ENCODE results near the gene MAP6D1. TPM values are rescaled to one million over a fixed set of nuclear protein-coding genes. Genes with fewer than 3 reads are reported as not detected.

The MAP6D1 gene
- 10 to 100 TPM in 1 of 4 donors, 1 to 10 TPM in 2, under 1 TPM in 1; 0.42 to 21.6 (median 3.6) TPM for total RNA-seq

GRCh38 chr3:183825456-183826161 is at the start of gene MAP6D1:
Gene MAP6D1, minus strand, starts transcription at chr3:183825577. Its CDS starts 30 bp downstream, at chr3:183825547.
- DNase-seq (ENCODE audit: low spot score in 2 of 2), result no peak
- TF ChIP-seq CTCF (IDR thresholded peaks at IDR 0.05) (peak in 3 of 5 experiments; percentile 16 to 42 (median 36)), POLR2A (IDR thresholded peaks at IDR 0.05) (no peak)
- H3K27ac ChIP-seq, result peak within 1 kb of the TSS in 1 of 4 donors; percentile 53
- peaks cover 0 to 20% (median 5%) of the 10 kb centered on the region in 4 donors for H3K4me1 ChIP-seq
- WGBS, 2 donors, result 8 to 11% methylated on average over 8 to 18 of the region's 69 CpGs
- H3K4me3 ChIP-seq, result peak within 1 kb of the TSS; percentile 24 to 71 (median 61)
- H3K27me3 ChIP-seq, result no peaks in the 10 kb centered on the region
- peaks cover 0 to 35% (median 0%) of the 10 kb centered on the region in 3 donors for H3K36me3 ChIP-seq
- no peaks in the 10 kb centered on the region for H3K9me3 ChIP-seq

- WGBS, 2 donors, result 96% methylated on average over 3 of the region's 3 CpGs
- H3K27ac ChIP-seq, result no peak overlapping the region
- DNase-seq (ENCODE audit: low spot score in 2 of 2), result no peak
These were observed 48.5 kb upstream of the MAP6D1 start for GRCh38 chr3:183873914-183874313.

GRCh38 chr3:183871541-183871940 is 46.2 kb upstream of the MAP6D1 start:
- H3K4me3 ChIP-seq, result no peak overlapping the region
- 85 to 86% methylated on average over 2 of the region's 2 CpGs for WGBS, 2 donors
- H3K4me1 ChIP-seq, result peaks cover 0 to 31% (median 3%) of the 10 kb centered on the region in 4 donors
- H3K9me3 ChIP-seq, result no peaks in the 10 kb centered on the region
- peaks cover 0 to 16% (median 7%) of the 10 kb centered on the region in 3 donors for H3K36me3 ChIP-seq
- no peak for TF ChIP-seq POLR2A (IDR thresholded peaks at IDR 0.05)
- H3K27me3 ChIP-seq, result no peaks in the 10 kb centered on the region
- DNase-seq (ENCODE audit: low spot score in 2 of 2), result no peak
- no peak overlapping the region for H3K27ac ChIP-seq

More at GRCh38 chr3:183873914-183874313, 48.5 kb upstream of the MAP6D1 start:
- Histone ChIP-seq H3K9me3 (no peaks in the 10 kb centered on the region), H3K27me3 (no peaks in the 10 kb centered on the region), H3K36me3 (peaks cover 0 to 16% (median 0%) of the 10 kb centered on the region in 3 donors), H3K4me1 (peaks cover 0 to 33% (median 3%) of the 10 kb centered on the region in 4 donors), H3K4me3 (no peak overlapping the region)
- TF ChIP-seq POLR2A (IDR thresholded peaks at IDR 0.05) (no peak), CTCF (IDR thresholded peaks at IDR 0.05) (no peak), EP300 (IDR thresholded peaks at IDR 0.05) (no peak)

- H3K27ac ChIP-seq, result no peak overlapping the region
- no peak for DNase-seq (ENCODE audit: low spot score in 2 of 2)
- H3K9me3 ChIP-seq, result no peaks in the 10 kb centered on the region
- no peak for TF ChIP-seq EP300 (IDR thresholded peaks at IDR 0.05)
- TF ChIP-seq POLR2A (IDR thresholded peaks at IDR 0.05), result no peak
- no peak for TF ChIP-seq CTCF (IDR thresholded peaks at IDR 0.05)
- peaks cover 0 to 26% (median 0%) of the 10 kb centered on the region in 4 donors for H3K4me1 ChIP-seq
- WGBS, 2 donors, result 87 to 93% methylated on average over 3 of the region's 3 CpGs
- H3K4me3 ChIP-seq, result no peak overlapping the region
- peaks cover 0 to 25% (median 14%) of the 10 kb centered on the region in 3 donors for H3K36me3 ChIP-seq
- no peaks in the 10 kb centered on the region for H3K27me3 ChIP-seq
These were observed 45.2 kb upstream of the MAP6D1 start for GRCh38 chr3:183870563-183870962.

- H3K27ac ChIP-seq, result no peak overlapping the region
- no peak for DNase-seq (ENCODE audit: low spot score in 2 of 2)
- H3K4me3 ChIP-seq, result no peak overlapping the region
- WGBS, 2 donors, result 71 to 95% methylated on average over 1 of the region's 1 CpG
- no peaks in the 10 kb centered on the region for H3K27me3 ChIP-seq
- TF ChIP-seq CTCF (IDR thresholded peaks at IDR 0.05) (no peak), EP300 (IDR thresholded peaks at IDR 0.05) (no peak), POLR2A (IDR thresholded peaks at IDR 0.05) (no peak)
- H3K36me3 ChIP-seq, result peaks cover 0 to 42% (median 14%) of the 10 kb centered on the region in 3 donors
- no peaks in the 10 kb centered on the region for H3K9me3 ChIP-seq
- peaks cover 0 to 18% (median 0%) of the 10 kb centered on the region in 4 donors for H3K4me1 ChIP-seq
These were observed 43.4 kb upstream of the MAP6D1 start for GRCh38 chr3:183868796-183869195.

All from tibial nerve (tissue), 4 donors.